Iris pigment epithelial cell (primary cell): ENCODE measurements around the gene PC.

Experiments used
- DNase-seq: peaks from one replicate; pipeline ENCODE4 v3.0.0-alpha.2; 2011; ENCODE audit warnings: low read depth

PC gene

DNA sequence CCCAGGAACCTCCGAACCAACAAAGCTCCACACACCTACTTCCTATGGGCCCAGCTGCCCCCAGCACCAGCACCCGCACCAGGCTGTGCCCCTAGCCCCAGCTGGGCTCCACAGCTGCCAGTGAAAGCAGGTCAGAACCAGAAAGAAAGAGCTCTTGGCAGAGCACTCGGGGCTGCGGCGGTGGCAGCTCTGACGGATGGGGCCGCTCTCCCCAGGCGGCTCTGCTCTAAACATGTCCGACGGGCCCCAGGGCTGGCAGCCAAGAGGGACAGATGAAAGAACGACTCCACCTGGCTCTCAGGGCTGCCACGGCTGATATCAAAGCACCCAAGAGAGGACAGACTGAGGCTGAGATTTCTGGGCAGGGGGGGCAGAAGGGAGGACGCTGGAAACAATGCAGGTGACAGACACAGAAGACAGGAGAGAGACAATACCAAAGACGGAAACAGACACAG lies 75.6 kb downstream of the PC start:
- DNase-seq: no peak

DNA sequence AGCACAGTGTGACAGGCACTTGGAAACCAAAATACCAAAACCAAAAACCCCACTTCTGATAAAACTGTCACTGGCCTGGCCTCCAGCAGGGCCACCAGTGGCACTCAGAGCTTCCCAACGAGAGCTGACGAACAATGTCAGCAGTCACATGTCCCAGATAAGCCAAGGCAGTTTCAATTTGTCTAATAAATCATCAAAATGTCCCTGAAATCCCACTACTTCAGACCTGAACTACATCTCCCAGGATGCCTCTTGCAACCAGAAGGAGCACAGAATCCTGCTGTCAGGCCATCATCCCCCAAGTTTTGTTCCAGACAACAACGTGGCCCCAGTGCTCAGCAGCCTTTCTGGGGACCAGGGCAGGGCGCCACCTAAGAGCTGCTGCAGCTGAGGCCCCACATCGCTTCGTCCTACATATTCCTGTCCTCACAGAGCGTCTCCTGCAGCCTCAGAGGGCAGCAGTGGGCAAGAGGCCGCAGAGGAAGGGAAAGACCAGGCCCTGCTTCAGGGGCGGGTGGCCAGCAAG lies 76.2 kb downstream of the PC start:
- DNase-seq: no peak

DNA sequence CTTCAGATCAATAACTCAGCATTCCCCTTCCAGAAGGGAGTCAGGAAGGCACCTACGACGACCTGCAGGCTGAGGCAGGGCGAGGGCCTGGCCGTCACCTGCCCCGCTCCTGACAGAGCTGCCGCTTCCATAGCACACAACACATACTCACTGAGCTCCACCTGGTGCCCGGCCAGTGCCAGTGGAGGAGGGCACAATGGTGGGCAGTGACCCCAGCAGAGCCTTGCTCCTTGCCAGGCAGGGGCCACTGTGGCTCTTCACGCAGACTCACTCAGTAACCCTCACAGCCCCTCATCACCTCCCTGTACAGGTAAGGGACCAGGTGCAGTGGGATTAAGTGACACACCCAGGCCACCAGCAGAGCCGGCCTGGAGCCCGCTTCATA lies 76.7 kb downstream of the PC start:
- no peak for DNase-seq

DNA sequence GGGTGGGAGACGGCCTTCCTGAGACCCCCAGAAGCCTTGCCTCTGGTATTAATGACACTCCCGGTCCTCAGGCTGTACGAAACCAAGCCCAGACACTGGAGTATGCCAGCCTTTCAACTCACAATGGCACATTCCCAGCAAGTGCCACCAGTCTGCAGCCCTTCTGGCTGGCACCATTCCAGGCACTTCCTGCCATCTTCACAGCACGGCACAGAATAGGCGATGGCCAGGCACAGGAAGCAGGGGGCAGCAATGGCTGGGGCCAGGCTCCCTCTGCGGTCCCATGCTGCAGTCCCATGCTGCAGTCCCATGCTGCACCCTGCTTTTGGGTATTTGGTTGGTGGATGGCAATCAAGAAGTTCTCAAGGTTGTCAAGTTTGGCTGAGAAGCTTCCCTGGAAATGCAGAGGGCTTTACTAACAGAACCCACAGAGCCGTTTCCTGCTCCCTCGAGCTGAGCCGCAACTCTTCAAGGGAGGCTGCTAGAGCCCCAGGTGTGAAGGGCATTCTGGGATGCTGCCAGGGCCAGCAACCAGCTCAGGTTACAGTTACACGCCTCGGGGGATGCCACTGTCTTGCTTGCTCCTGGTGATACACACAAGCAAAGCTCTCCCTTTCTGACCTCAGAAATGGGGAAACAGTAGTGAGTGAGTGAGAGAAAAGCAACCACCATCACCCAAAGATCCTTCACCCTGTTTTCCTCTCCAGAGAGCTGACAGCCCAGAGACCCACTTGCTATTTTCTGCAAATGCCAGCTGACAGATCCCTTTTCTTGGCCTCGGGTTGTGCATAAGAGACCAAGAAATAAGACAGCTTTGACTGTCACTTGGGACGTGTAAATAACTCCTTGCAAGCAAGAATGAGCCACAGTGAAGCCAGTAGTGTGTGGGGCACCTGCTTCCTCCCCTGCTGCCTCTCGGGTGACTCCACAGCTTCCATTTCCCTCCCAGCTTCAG lies 77.4 kb downstream of the PC start:
- DNase-seq: no peak

DNA sequence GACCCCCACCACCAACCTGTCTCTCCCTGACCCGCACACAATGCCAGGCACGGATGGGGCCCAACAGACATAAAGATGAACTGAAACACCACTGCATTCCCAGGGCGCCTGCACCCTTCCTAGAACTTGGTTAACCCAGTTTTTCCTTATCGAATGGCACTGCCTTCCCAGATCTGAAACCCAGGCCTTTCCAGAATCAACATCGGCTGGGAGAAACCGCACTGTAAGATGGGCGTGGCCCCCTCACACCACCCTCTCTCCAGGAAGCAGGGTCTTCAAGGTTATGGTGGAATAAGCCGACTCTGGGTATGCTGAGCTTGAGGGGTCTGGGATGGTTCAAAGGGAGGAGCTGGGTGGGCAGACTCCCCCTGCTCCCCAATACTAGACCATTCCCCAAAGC lies 78.2 kb downstream of the PC start:
- no peak for DNase-seq

DNA sequence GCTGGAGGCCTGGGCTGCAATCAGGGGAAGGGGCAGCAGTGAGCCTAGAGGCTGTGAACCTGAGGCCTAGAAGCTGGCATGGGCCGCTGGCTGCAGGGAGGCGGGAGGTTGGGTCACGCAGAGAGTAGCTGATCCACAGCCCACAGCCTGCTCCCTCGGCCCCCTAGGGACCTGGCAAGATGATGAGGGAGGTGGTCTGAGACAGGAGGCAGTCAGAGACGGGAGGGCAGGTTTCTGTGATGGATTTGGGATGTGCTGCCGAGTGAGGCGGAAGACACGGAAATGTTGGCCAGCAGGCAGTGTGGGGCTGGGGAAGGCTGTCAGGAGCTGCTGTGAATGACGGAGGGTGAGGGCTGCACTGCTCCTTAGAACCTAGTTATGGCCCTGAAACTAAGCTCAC lies 78.6 kb downstream of the PC start:
- no peak for DNase-seq

DNA sequence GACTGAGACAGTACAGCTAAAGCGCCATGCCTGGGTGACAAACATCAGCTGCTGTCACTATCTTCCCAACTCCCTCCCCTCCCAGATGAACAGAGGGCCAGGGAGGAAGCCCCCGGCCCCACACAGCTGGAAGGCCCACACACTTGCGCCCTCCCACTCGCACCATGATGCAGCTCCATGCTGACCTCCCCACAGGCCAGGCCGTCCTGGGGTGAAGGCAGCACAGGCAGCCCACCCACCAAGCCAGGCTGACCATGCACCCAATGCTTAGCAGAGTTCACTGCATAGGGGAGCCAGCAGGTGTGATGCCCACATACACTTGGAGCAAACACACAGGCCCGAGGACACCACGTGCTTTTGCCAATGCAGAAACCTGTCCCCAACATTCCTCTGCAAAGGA lies 79.2 kb downstream of the PC start:
- DNase-seq: no peak

DNA sequence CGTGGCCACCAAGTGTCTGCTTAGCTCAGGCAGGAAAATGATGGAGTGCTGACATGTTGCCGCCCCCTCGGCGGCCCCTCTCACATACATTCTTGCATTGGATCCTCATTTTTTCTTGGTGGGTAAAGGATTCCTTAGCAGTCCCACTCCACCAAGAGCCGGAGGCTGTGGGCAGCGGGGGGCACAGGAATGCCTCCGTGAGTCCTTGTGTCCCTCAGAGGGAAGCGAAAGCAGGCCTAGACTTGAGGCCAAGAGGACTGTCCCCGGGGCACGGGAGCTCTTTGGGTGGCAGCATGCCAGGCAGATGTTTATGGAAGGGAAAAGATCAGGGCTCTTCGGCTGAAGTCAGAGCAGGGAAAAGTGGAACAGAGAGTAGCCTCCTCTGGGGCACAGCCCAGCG lies 79.7 kb downstream of the PC start:
- DNase-seq: no peak

DNA sequence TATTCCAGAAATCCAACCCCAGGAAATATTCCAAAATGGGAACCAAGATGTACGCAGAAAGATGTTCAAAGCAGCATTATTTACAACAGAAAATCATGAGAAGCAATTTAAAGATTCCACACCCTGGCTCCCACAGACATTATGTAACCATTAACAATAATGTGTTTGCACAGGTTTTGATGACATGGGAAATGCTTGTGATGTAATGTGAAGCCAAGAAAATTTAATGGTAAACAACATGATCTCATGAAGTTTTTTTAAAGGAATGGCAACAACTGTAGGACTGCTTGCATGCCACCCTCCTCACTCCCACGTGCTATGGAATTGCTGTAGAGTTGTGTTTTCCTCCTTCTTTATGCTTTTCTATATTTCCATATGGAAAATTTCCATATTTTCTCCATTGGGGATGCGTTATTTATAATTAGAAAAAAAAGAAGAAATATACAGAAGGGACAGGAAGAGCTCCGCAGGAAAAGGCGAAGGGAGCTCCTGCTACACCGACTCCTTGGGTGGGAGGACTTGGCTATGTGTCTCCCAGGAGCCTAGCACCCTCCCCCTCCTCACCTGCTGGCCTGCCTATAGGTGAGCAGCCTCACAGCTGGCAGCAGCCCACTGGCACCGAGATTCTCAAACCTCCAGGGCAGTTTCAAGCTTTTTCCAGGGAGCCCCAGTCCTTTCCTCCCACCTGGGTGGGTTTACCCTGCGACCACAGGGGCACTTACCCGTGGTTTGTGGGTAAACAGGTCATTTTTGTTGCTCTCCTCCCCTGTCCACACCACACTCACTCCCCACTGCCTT lies 80.4 kb downstream of the PC start:
- DNase-seq: peak; percentile 59

DNA sequence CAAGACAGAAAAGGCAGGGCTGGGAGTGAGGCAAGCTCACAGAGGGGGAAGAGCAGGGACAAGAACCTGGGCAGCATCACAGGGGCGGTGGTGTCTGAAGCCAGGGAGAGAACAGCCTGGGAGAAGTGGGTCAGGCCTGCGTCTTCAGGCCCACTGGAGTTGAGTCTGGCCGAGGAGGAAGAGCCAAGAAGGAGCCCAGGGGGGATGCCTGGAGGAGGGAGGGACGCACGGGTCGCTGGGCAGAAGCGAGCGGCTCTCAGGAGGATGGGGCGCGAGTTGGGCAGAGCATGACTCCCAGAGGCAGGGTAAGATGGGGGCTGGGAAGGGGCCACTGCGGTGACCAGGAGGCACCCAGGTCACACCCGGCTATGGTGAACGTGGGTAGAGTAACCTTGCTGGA lies 82.8 kb downstream of the PC start:
- no peak for DNase-seq

DNA sequence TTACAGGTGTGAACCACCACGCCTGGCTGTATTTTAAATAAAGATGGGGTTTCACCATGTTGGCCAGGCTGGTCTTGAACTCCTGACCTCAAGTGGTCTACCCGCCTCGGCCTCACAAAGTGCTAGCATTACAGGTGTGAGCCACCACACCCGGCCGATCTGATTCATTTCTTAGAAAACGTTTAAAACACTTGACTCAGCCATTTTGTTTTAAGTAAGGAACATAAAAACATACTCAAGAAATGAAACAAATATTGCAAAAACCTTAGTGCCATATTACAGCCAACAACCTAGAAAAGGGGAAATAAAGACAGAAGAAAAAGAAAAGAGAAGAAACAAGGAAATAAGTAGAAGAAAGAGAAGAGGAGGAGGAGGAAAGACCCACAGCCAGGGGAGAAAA lies 84.0 kb downstream of the PC start:
- no peak for DNase-seq

DNA sequence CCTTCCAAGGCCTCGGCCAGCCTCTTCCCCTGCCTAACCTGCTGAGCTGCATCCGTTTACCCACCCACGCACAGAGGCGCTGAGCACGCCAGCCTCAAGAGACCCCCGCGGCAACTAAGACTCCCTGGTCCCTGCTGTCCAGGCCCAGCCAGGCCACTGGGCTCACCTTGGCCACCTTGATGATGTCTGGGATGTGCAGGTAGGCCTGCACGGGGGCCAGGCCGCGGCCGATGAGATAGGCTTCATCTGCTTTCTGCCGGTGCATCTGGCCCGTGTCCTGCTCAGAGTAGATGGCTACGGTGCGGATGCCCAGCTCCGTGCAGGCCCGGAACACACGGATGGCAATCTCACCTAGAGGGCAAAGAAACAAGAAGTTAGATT lies 86.7 kb downstream of the PC start:
- no peak for DNase-seq

DNA sequence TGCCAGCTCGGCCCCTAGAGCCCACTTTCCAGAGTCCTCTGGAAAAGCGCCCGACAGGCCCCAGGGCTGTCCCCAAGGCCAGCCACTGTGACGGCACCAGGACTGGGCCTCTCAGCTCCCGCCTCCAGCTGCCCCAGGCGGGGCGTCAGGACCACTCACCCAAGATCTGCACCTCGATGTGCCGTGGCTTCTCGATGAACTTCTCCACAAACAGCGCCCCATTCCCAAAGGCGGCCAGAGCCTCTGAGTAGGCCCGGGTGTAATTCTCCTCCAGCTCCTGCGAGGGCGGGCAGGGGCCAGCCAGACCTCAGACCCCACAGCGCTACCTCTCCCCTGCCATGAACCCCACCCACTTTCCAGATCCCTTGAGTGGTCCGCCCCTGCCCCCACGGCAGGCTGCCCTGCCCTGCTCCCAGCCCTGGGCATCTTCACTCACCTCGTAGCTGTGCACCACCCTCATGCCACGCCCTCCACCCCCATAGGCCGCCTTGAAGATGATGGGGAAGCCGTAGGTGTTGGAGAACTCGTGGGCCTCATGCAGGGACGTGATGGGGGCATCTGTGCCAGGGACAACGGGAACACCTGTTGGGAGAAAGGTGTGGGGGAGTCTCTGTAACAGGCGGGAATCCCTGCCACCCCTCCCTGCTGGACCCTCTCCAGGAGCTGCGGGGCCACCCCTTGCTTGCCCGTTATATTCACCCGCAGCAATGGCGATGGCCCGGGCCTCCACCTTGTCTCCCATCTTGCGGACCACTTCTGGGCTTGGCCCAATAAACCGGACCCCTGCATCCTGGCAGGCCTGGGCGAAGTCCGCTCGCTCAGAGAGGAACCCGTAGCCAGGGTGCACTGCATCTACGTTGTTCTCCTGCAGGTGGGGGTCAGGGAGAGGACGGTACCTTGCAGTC lies 87.3 kb downstream of the PC start:
- DNase-seq: no peak

DNA sequence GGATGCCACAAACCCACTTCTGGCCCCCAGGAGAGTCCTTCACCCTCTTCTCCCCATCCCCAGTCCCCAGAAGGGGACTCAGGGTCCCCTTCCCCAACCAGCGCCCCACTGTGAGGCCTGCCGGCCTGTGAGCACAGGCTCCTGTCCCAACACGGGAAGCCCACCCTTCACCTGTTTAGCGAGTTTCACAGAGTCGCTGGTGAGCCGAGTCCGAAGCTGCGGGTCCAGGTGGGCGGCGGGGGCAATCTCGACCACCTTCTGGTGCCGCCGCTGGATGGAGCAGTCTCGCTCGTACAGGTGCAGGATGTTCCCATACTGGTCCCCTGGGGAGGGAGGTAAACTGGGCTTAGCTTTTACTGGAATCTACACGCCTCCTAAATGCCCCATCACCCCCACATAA lies 88.1 kb downstream of the PC start:
- no peak for DNase-seq

DNA sequence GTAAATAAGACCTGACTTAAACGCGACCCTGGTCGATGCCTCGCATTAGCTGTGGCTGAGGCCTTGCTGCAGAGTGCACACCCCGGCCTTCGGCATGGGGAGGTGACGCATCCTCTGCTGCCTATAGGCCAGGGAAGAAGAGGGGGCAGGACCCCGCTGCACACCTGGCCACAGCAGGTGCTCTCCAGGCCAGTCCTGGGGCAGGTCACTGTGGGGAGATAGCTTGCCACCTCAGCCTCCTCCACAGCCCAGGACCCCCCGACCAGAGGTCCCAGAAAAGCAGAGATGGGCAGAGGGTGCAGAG lies 88.7 kb downstream of the PC start:
- no peak for DNase-seq

DNA sequence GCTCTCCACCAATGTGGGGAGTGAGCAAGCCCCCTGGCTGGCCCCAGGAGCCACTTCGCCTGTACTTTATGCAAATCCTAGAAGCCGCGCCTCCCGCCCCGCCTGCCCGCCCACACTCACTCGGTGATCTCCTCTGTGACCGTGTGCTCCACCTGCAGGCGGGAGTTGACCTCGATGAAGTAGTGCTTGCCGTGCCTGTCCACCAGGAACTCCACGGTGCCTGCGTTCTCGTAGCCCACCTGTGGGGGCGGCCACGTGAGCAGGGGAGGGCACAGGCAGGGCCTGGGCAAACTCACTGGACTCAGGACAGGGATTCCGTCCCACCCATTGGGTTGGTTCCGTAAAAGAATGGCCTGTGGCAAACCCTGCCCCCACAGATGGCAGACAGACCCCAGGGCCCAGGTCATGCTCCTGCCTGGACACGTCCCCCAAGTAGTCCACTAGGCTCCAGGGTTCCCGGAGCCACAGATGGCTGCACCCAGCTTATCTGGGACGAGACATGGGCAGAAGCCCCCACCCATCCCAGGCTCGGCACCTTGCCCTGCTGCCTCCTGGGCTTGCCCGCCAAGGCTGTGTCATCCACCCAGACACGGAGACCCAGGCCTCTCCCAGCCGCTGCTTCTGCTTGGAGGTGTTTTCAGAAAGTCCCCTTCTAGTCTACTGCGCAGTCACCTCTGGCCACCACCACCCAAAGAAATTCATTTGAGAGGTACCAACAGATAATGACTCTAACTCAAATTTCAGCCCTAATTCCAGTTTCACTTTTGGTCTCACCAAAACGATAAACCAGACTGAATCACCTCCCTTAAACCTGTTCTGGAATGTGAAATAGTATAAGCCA lies 89.2 kb downstream of the PC start:
- no peak for DNase-seq

DNA sequence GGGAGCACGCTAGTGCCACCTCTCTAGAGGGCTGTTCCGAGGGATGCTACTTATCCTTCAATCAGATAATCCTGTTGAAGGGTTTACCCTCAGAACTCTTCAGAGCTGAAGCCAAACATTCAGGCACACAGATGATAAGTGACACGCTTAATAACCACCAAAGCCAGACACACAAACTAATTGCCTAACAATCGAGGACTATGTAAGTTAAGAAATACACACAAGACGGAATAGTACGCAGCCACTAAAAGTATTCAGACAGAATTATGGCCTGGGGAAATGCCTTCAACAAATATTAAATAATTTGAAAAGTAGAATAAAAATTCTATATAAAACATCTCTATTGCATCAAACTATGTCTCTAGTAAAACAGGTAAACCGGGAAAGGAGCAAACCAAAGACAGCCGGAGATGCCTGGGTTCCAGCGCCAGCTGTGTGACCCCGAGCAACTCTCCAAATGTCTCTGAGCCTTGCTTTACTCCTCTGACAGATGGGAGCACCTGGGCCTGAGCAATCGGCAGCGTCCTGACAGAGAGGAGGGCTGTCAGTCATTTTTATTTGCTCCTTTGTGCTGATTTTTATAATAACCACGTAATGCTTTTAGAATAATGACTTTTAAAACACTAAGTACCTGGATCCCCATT lies 90.0 kb downstream of the PC start:
- DNase-seq: no peak

DNA sequence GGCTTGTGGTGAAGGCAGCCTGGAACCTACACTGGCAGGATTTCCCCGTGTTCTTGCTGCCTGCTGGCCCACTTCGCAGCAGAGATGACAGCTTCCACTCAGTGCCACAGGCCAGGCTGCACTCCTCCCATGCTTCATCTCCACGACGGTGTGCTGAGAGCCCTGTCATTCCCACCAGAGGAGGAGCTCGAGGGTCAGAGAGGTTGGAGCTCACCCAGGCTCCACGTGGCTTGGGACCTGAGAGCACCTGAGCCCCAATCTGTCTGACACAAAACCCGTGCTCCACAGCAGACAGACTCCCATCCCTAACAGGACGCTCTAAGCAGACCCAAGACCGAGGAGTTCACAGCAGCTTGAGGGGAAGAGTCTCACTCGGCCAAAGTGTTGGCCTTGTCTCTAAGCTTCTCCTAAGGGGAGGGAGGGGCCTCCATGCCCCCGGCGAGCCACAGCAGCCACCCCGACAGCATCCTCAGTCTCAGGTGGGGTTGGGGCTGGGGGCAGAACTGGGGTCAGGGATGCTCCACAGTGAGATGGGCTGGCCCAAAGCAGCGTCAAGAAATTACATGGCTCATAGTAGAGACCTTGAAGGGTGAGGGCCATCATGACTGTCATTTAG lies 90.7 kb downstream of the PC start:
- no peak for DNase-seq

DNA sequence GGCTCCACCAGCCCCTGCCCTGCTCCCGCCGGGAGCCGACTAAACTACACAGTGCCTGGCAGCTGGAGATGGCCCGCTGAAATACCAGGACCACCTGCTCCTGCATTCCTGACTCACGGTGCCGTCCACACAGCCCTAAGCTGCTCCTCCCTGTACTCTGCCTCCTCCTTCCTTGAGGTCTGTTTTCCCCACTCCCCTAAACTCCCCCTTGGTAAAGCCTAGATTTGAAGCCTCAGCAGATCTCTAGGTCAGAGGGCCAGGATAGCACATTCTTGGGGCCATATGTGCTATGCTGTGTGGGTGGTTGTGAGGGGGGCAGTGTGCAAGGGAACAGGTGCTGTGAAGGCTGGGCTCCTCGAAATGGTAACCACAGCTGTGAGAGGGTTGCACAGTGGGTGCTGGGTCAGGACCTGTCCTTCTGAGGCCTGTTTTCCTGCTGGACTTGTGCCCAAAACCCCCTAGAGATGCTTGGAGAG lies 91.6 kb downstream of the PC start:
- DNase-seq: no peak

DNA sequence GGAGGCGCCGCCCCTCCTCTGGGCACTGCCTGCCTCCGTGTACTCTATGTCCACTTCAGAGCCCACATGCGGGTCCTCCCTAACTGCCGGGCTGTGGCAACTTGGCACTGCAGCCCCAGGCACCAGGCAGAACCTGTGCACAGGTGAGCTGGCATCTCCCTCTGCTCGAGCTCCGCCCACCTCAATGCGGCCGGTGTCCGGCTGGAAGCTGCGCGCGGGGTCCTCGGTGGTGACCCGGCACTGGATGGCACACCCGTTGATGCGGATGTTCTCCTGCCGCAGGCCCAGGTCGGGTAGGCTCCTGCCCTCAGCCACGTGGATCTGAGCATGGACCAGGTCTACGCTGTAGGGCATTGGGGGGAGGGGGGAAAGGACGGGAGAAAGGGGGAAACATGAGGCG lies 92.2 kb downstream of the PC start:
- DNase-seq: no peak
